MCF 10A (cell line): Measurements from ENCODE around the gene PSMA2. TPM values are rescaled to one million over a fixed set of nuclear protein-coding genes. Genes with fewer than 3 reads are reported as not detected.

Source experiments
- BruUV-seq: library from RNA; stranded (reverse); fragments of 400-500 nt; replicated peaks from 2 replicates; lab custom pipeline; 2021; lab: Mats Ljungman, UMichigan
- CTCF ChIA-PET: fragments of 300-600 bp; sonication (Branson Sonifier 250); formaldehyde crosslinking; extraction: SDS; loops from one replicate; lab custom pipeline; 2021; ENCODE audit warnings: antibody characterized with exemption, inconsistent platforms; lab: Yijun Ruan, JAX
- POLR2A ChIA-PET: fragments of 300-600, 350-650 bp; sonication (Branson Sonifier 250); formaldehyde crosslinking; extraction: SDS; loops from one replicate; lab custom pipeline; 2020; ENCODE audit warnings: antibody characterized with exemption, inconsistent platforms; lab: Yijun Ruan, JAX
- DNase-seq: peaks from one replicate; pipeline ENCODE4 v3.0.0-alpha.2; 2018; ENCODE audit not compliant: unreplicated experiment
- H3K27ac Mint-ChIP-seq: one replicate; pipeline ENCODE4 v1.8.0; 2022; ENCODE audit warnings: mild to moderate bottlenecking, low read depth, mixed read lengths; ENCODE audit not compliant: unreplicated experiment
- H3K27me3 Mint-ChIP-seq: one replicate; pipeline ENCODE4 v1.8.0; 2022; ENCODE audit warnings: mixed read lengths; ENCODE audit not compliant: insufficient read depth, unreplicated experiment
- H3K36me3 Mint-ChIP-seq: one replicate; pipeline ENCODE4 v1.8.0; 2022; ENCODE audit warnings: mild to moderate bottlenecking, moderate library complexity, mixed read lengths; ENCODE audit not compliant: insufficient read depth, unreplicated experiment
- H3K4me1 Mint-ChIP-seq: one replicate; pipeline ENCODE4 v1.8.0; 2022; ENCODE audit warnings: mixed read lengths; ENCODE audit not compliant: insufficient read depth, unreplicated experiment
- H3K4me3 Mint-ChIP-seq: one replicate; pipeline ENCODE4 v1.8.0; 2022; ENCODE audit warnings: mild to moderate bottlenecking, moderate library complexity, mixed read lengths; ENCODE audit not compliant: unreplicated experiment
- H3K9me3 Mint-ChIP-seq: one replicate; pipeline ENCODE4 v1.8.0; 2022; ENCODE audit warnings: mixed read lengths; ENCODE audit not compliant: unreplicated experiment
- CTCF ChIP-seq: fragments of 200-600 bp; IDR thresholded peaks from one replicate; pipeline ENCODE4 v1.8.0; 2022; ENCODE audit warnings: antibody characterized with exemption, mild to moderate bottlenecking; ENCODE audit not compliant: unreplicated experiment
- intact Hi-C: fragments of 100-400 bp; cut with micrococcal nuclease; formaldehyde crosslinking; loops from 2 replicates; pipeline ENCODE4 v1.14.1; 2022
- total RNA-seq: library from RNA; stranded (reverse); gene quantifications from 2 replicates; pipeline ENCODE4 v1.2.3, GENCODE V29; 2022

Gene PSMA2
- total RNA-seq, 1 experiment from 2014 or later: 73.8 TPM

DNA sequence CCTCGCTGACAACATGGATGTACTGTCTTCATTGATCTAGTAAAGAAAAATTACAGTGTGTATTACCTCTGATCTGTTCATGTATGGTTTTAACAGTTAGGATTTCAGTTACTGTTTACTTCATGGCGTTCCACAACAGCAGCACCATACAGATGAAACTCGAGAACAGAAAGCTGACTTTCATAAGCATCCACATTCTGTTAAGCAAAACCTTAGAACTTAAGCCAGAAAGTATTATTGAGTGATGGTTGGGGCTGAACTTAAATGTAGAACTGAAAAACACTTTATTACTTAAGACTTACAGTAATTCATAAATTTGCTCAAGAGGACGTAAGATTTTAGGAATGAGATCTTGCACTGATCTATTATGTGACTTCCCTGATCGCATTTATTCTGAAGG is 3.9 kb upstream of the PSMA2 start:
- DNase-seq: no peak
- ChIA-PET POLR2A (interaction anchor here (1.1 to 10.1 kb wide), 2 partner anchors 18 to 794 kb away, joined by 3 to 200 read pairs; partner anchors contain the start of genes C7orf25 and COA1), CTCF (interaction anchor here (0.5 to 1.9 kb wide), 7 partner anchors 316 to 995 kb away, joined by 3 to 13 read pairs (median 4); no protein-coding TSS in a partner anchor)
- H3K4me1 Mint-ChIP-seq: no peaks in the 10 kb centered on the region
- no peak overlapping the region for H3K27ac Mint-ChIP-seq
- H3K4me3 Mint-ChIP-seq: no peak overlapping the region
- peaks cover 47% of the 10 kb centered on the region for H3K36me3 Mint-ChIP-seq
- no peaks in the 10 kb centered on the region for H3K9me3 Mint-ChIP-seq
- no TSS peak for BruUV-seq
- TF ChIP-seq CTCF: no peak
- intact Hi-C loops: no loop called here
- H3K27me3 Mint-ChIP-seq: no peaks in the 10 kb centered on the region

- POLR2A ChIA-PET: interaction anchor here (0.7 to 10.1 kb wide), 3 partner anchors 16 to 994 kb away, joined by 3 to 200 read pairs (median 3); partner anchors contain the start of genes C7orf25 and STK17A
- no peak for TF ChIP-seq CTCF
- BruUV-seq: no TSS peak
These were observed 2.3 kb upstream of the PSMA2 start for GRCh38 chr7:42934291-42934690.

GRCh38 chr7:42932811-42933591 is 1.0 kb upstream of the PSMA2 start:
- intact Hi-C loops: loop anchor here (2.0 kb wide), 1 partner anchor 522 kb away; no protein-coding TSS in a partner anchor
- H3K27ac Mint-ChIP-seq: peak overlapping the region; percentile 99
- TF ChIP-seq CTCF: no peak
- H3K4me1 Mint-ChIP-seq: peaks cover 20% of the 10 kb centered on the region
- peak; percentile 38 for DNase-seq
- H3K4me3 Mint-ChIP-seq: peak overlapping the region; percentile 100
- CTCF ChIA-PET: interaction anchor here (0.6 to 4.4 kb wide), 12 partner anchors 8 to 992 kb away, joined by 3 to 22 read pairs (median 4); no protein-coding TSS in a partner anchor
- no peaks in the 10 kb centered on the region for H3K9me3 Mint-ChIP-seq
- H3K27me3 Mint-ChIP-seq: no peaks in the 10 kb centered on the region
- POLR2A ChIA-PET: interaction anchor here (0.5 to 10.1 kb wide), 37 partner anchors 8 to 1015 kb away, joined by 3 to 200 read pairs (median 4); partner anchors contain the start of genes C7orf25, GLI3, MRPS24 and STK17A
- H3K36me3 Mint-ChIP-seq: peaks cover 32% of the 10 kb centered on the region
- TSS peak; percentile 48 for BruUV-seq

More at GRCh38 chr7:42934291-42934690, 2.3 kb upstream of the PSMA2 start:
- H3K27me3 Mint-ChIP-seq: no peaks in the 10 kb centered on the region
- CTCF ChIA-PET: interaction anchor here (0.7 to 1.9 kb wide), 6 partner anchors 9 to 993 kb away, joined by 3 to 13 read pairs (median 5); no protein-coding TSS in a partner anchor
- peaks cover 38% of the 10 kb centered on the region for H3K36me3 Mint-ChIP-seq
- H3K4me1 Mint-ChIP-seq: peaks cover 8% of the 10 kb centered on the region
- peak overlapping the region; percentile 100 for H3K4me3 Mint-ChIP-seq
- peak overlapping the region; percentile 66 for H3K27ac Mint-ChIP-seq
- DNase-seq: no peak
- no peaks in the 10 kb centered on the region for H3K9me3 Mint-ChIP-seq
- intact Hi-C loops: no loop called here

GRCh38 chr7:42931447-42931833 is 534 bp downstream of the PSMA2 start:
- TSS peak; percentile 72 for BruUV-seq
- DNase-seq: no peak
- Mint-ChIP-seq H3K9me3 (no peaks in the 10 kb centered on the region), H3K4me3 (peak overlapping the region; percentile 100), H3K36me3 (peaks cover 32% of the 10 kb centered on the region), H3K27ac (peak overlapping the region; percentile 99), H3K4me1 (peaks cover 26% of the 10 kb centered on the region), H3K27me3 (no peaks in the 10 kb centered on the region)
- TF ChIP-seq CTCF: no peak
- ChIA-PET CTCF (interaction anchor here (0.6 to 4.4 kb wide), 7 partner anchors 10 to 988 kb away, joined by 3 to 22 read pairs (median 7); no protein-coding TSS in a partner anchor), POLR2A (interaction anchor here (0.6 to 10.1 kb wide), 30 partner anchors 10 to 1917 kb away, joined by 3 to 200 read pairs (median 4); partner anchors contain the start of genes C7orf25, COA1, H2AZ2 and MRPS24)
- intact Hi-C loops: no loop called here
